Thoracic aorta (tissue), 2 donors: ENCODE measurements around the gene CFHR4. TPM values are rescaled to one million over a fixed set of nuclear protein-coding genes. Genes with fewer than 3 reads are reported as not detected.

Experiments used
- ATAC-seq: fragments of 150-250 bp; one replicate; pipeline ENCODE4 v1.8.0; 2017; ENCODE audit warnings: low read depth; ENCODE audit not compliant: insufficient number of reproducible peaks, low FRiP score
- DNase-seq: peaks from one replicate; pipeline ENCODE4 v3.0.0-alpha.2; 2020; ENCODE audit warnings: low spot score
- H3K27ac ChIP-seq, 2 donors: fragments of 200-600 bp; sonication (generic); 1 replicate in 1 of 2; 2 replicates in 1 of 2; pipeline ENCODE4 v1.5.1; 2016; ENCODE audit warnings: mild to moderate bottlenecking in 2 of 2, moderate library complexity in 2 of 2
- H3K27me3 ChIP-seq: fragments of 200-600 bp; sonication (generic); replicated peaks from 2 replicates; pipeline ENCODE4 v1.6.0; 2016; ENCODE audit warnings: mild to moderate bottlenecking; ENCODE audit not compliant: insufficient read depth
- H3K36me3 ChIP-seq: fragments of 200-600 bp; sonication (generic); one replicate; pipeline ENCODE4 v1.5.1; 2016
- H3K4me1 ChIP-seq, 2 donors: fragments of 200-600 bp; sonication (generic); 1 replicate in 1 of 2; 2 replicates in 1 of 2; pipeline versions ENCODE4 v1.5.1 to v1.6.0; 2016; ENCODE audit warnings: low read depth in 2 of 2, mild to moderate bottlenecking in 1 of 2; ENCODE audit not compliant: control insufficient read depth in 1 of 2
- H3K4me3 ChIP-seq: fragments of 200-600 bp; sonication (generic); 2 replicates; pipeline ENCODE4 v1.5.1; 2016; ENCODE audit warnings: mild to moderate bottlenecking
- H3K9me3 ChIP-seq: fragments of 200-600 bp; sonication (generic); 2 replicates; pipeline ENCODE4 v1.5.1; 2016
- total RNA-seq, 2 donors: library from RNA; depleted of rRNA; stranded (reverse); fragments of >200 nt; gene quantifications; one replicate each; pipeline versions ENCODE4 v1.1.0 to v1.2.3, GENCODE V29; 2016
- TF ChIP-seq, protein P1 (sequence below): fragments of 200-600 bp; sonication (generic); IDR thresholded peaks from one replicate; pipeline ENCODE4 v1.5.1; 2019; ENCODE audit warnings: antibody characterized with exemption

Gene CFHR4
- total RNA-seq, 2 donors from 2014 or later, result not detected

GRCh38 chr1:196860323-196860884 is 27.4 kb upstream of the CFHR4 start:
- DNase-seq (no peak), ATAC-seq (no peak)
- Histone ChIP-seq H3K4me3 (no peak overlapping the region), H3K4me1 (no peaks in the 10 kb centered on the region), H3K27ac (no peak overlapping the region), H3K9me3 (no peaks in the 10 kb centered on the region), H3K36me3 (no peaks in the 10 kb centered on the region), H3K27me3 (no peaks in the 10 kb centered on the region)
- TF ChIP-seq, protein P1, sequence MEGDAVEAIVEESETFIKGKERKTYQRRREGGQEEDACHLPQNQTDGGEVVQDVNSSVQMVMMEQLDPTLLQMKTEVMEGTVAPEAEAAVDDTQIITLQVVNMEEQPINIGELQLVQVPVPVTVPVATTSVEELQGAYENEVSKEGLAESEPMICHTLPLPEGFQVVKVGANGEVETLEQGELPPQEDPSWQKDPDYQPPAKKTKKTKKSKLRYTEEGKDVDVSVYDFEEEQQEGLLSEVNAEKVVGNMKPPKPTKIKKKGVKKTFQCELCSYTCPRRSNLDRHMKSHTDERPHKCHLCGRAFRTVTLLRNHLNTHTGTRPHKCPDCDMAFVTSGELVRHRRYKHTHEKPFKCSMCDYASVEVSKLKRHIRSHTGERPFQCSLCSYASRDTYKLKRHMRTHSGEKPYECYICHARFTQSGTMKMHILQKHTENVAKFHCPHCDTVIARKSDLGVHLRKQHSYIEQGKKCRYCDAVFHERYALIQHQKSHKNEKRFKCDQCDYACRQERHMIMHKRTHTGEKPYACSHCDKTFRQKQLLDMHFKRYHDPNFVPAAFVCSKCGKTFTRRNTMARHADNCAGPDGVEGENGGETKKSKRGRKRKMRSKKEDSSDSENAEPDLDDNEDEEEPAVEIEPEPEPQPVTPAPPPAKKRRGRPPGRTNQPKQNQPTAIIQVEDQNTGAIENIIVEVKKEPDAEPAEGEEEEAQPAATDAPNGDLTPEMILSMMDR, result no peak

DNA sequence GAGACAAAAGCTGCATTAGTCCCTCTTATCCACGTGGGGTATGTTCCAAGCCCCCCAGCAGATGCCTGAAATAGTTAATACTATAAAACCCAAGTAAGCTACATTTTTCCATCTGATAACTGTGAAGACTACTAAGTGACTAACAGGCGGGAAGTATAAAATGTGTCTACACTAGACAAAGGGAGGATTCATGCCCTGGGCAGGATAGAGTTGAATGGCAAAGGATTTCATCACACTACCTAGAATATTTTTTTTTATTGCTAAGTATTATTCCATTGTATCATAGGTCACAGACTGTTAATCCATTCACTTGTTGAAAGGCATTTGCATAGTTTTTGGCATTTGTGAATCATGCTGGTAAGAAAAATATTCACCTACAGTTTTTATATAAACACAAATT is 26.4 kb upstream of the CFHR4 start:
- TF ChIP-seq, protein P1, result no peak
- no peak overlapping the region for H3K4me3 ChIP-seq
- no peak overlapping the region for H3K27ac ChIP-seq
- no peaks in the 10 kb centered on the region for H3K36me3 ChIP-seq
- no peak for DNase-seq
- ATAC-seq, result no peak
- no peaks in the 10 kb centered on the region for H3K4me1 ChIP-seq
- H3K9me3 ChIP-seq, result no peaks in the 10 kb centered on the region
- no peaks in the 10 kb centered on the region for H3K27me3 ChIP-seq

- ATAC-seq (no peak), DNase-seq (no peak)
- Histone ChIP-seq H3K36me3 (no peaks in the 10 kb centered on the region), H3K9me3 (no peaks in the 10 kb centered on the region), H3K4me1 (no peaks in the 10 kb centered on the region), H3K27ac (no peak overlapping the region), H3K27me3 (no peaks in the 10 kb centered on the region), H3K4me3 (no peak overlapping the region)
- TF ChIP-seq, protein P1, result no peak
These were observed 20.9 kb upstream of the CFHR4 start for GRCh38 chr1:196866974-196867373.

- ATAC-seq, result no peak
These were observed 14.5 kb upstream of the CFHR4 start for GRCh38 chr1:196873385-196873784.

GRCh38 chr1:196875935-196876334 is 11.9 kb upstream of the CFHR4 start:
- Histone ChIP-seq H3K27me3 (no peaks in the 10 kb centered on the region), H3K9me3 (no peaks in the 10 kb centered on the region), H3K36me3 (no peaks in the 10 kb centered on the region), H3K4me3 (no peak overlapping the region), H3K4me1 (no peaks in the 10 kb centered on the region), H3K27ac (no peak overlapping the region)
- no peak for ATAC-seq
- TF ChIP-seq, protein P1, result no peak
- DNase-seq, result no peak

More at GRCh38 chr1:196873385-196873784, 14.5 kb upstream of the CFHR4 start:
- TF ChIP-seq, protein P1, result no peak
- H3K9me3 ChIP-seq, result no peaks in the 10 kb centered on the region
- H3K4me1 ChIP-seq, result no peaks in the 10 kb centered on the region
- no peaks in the 10 kb centered on the region for H3K36me3 ChIP-seq
- no peak overlapping the region for H3K4me3 ChIP-seq
- DNase-seq, result no peak
- H3K27me3 ChIP-seq, result no peaks in the 10 kb centered on the region
- H3K27ac ChIP-seq, result no peak overlapping the region
